SU-DHL-6 (cell line): ENCODE data around the gene SYNJ1.

Experiments used
- CTCF ChIP-seq: fragments of 200-600 bp; sonication (generic); IDR thresholded peaks from one replicate; pipeline ENCODE4 v1.5.1; 2017; ENCODE audit warnings: antibody characterized with exemption, mild to moderate bottlenecking, low read length, moderate library complexity; ENCODE audit not compliant: insufficient read depth, poor library complexity, severe bottlenecking
- EZH2phosphoT487 ChIP-seq: fragments of 200-600 bp; sonication (generic), shearing (Covaris generic); conservative IDR thresholded peaks from 2 replicates; pipeline ENCODE4 v1.6.1; 2018; ENCODE audit warnings: mild to moderate bottlenecking, antibody characterized with exemption, low read length, moderate library complexity, mixed read lengths

GRCh38 chr21:32693581-32693980, 34.2 kb downstream of the SYNJ1 start:
- TF ChIP-seq CTCF (no peak), EZH2phosphoT487 (no peak)
